Myocyte (in vitro differentiated cells): ENCODE results near the gene ACTR1B. TPM values are rescaled to one million over a fixed set of nuclear protein-coding genes. Genes with fewer than 3 reads are reported as not detected.
A peak's percentile ranks its signal among the peaks of the same experiment; 100 is the strongest.
"Not testable (repeated sequence)": the region's sequence is repeated elsewhere in the genome, so short reads cannot be mapped to it uniquely, and the experiment has no call there.

Experiments used
- DNase-seq: peaks from one replicate; pipeline ENCODE4 v3.0.0-alpha.2; 2012; ENCODE audit warnings: low read depth
- total RNA-seq: library from RNA; depleted of rRNA; stranded (reverse); fragments of >200 nt; gene quantifications from 2 replicates; pipeline ENCODE4 v1.2.3, GENCODE V29; 2014

Gene ACTR1B
- total RNA-seq, 1 donor from 2014 or later = 81.1 TPM

GRCh38 chr2:97618939-97619827, 44.7 kb downstream of the ACTR1B start:
- peak; percentile 51 for DNase-seq

GRCh38 chr2:97617911-97618310, 45.9 kb downstream of the ACTR1B start:
- no peak for DNase-seq

- not testable (repeated sequence) for DNase-seq
Observed at GRCh38 chr2:97615746-97616145, 48.1 kb downstream of the ACTR1B start.

- DNase-seq = not testable (repeated sequence)
Observed at GRCh38 chr2:97611895-97612294, 51.9 kb downstream of the ACTR1B start.

- DNase-seq = not testable (repeated sequence)
Observed at GRCh38 chr2:97608745-97609144, 55.1 kb downstream of the ACTR1B start.

Other genes starting within 250 kb of the ACTR1B start
- 12.8 and 15.6 TPM in 2 replicates for gene ANKRD36B, start 74.2 kb downstream of the ACTR1B start, total RNA-seq
- 228 and 268 TPM in 2 replicates for gene COX5B, start 18.0 kb downstream of the ACTR1B start, total RNA-seq
- gene C2orf92, start 5.7 kb upstream of the ACTR1B start, total RNA-seq = 4.9 and 5.7 TPM in 2 replicates
- gene ZAP70, start 49.5 kb upstream of the ACTR1B start, total RNA-seq = 2.2 and 2.3 TPM in 2 replicates